ENCODE measurements around the gene BRWD1. TPM values are rescaled to one million over a fixed set of nuclear protein-coding genes. Genes with fewer than 3 reads are reported as not detected.

Gene BRWD1
- total and polyA plus RNA-seq, 2 experiments from 2014 or later: 35.2 to 75.5 TPM

DNA sequence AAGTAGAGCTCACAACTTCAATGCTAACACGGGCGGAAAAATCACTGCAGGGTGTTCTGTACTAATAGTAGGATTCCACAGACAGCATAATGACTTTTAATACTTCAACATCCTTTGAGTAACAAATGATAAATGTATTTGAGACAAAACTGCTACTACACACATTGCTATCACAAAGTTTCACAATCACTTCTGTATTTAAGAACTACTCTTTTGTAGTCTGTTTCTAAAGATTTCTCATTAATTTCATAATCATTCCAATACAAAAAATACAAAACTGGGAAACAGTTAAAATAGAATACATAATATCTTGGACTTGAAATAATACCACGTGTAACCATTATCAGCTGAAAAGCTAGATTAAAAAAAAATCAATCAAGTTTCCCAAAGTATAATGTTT, 32.8 kb upstream of the BRWD1 start:
- no peaks in the 10 kb centered on the region for H3K27me3 ChIP-seq (ENCODE audit: insufficient read depth)
- Mint-ChIP-seq H3K36me3 (ENCODE audit: low read depth) (peaks cover 70% of the 10 kb centered on the region), H3K27me3 (ENCODE audit: insufficient read depth, low read depth, poor library complexity) (peaks cover 9% of the 10 kb centered on the region), H3K27ac (no peak overlapping the region), H3K4me3 (peak overlapping the region; percentile 92), H3K9me3 (no peaks in the 10 kb centered on the region), H3K4me1 (peaks cover 48% of the 10 kb centered on the region)
- peak overlapping the region; percentile 87 for H3K4me3 ChIP-seq
- DNase-seq (ENCODE audit: low spot score) (no peak), ATAC-seq (no peak)
- H3K79me2 ChIP-seq (replicated peaks; ENCODE audit: insufficient read depth): peaks cover 40% of the 10 kb centered on the region
- H3K27ac ChIP-seq (ENCODE audit: low read depth): no peak overlapping the region
- peaks cover 45% of the 10 kb centered on the region; the same call in 1 of the 2 replicates for H3K36me3 ChIP-seq (ENCODE audit: insufficient read depth)
- peaks cover 32% of the 10 kb centered on the region for H3F3A ChIP-seq (replicated peaks; ENCODE audit: low read depth)
- peaks cover 54% of the 10 kb centered on the region for H3K4me1 ChIP-seq (ENCODE audit: insufficient read depth)
- no peaks in the 10 kb centered on the region for H3K9me2 ChIP-seq (ENCODE audit: insufficient read depth)
- peak overlapping the region; percentile 77 for H3K4me2 ChIP-seq
- TF ChIP-seq EZH2 (IDR thresholded peaks at IDR 0.05; ENCODE audit: low read depth, unreplicated experiment) (no peak), JUNB (IDR thresholded peaks at IDR 0.05; ENCODE audit: unreplicated experiment) (no peak), CREB1 (CRISPR knock-in tag; IDR thresholded peaks at IDR 0.05; ENCODE audit: low read depth) (no peak), POLR2AphosphoS5 (IDR thresholded peaks at IDR 0.05; ENCODE audit: low read depth) (no peak), NANOG (IDR thresholded peaks at IDR 0.05; ENCODE audit: borderline replicate concordance) (no peak), STAT1 (IDR thresholded peaks at IDR 0.05; ENCODE audit: unreplicated experiment) (no peak), ZNF331 (CRISPR knock-in tag; IDR thresholded peaks at IDR 0.05; ENCODE audit: low read depth) (no peak), EZH2phosphoT487 (IDR thresholded peaks at IDR 0.05; ENCODE audit: unreplicated experiment) (no peak), ZNF114 (CRISPR knock-in tag; IDR thresholded peaks at IDR 0.05) (no peak)
- TF ChIP-seq, protein P1, sequence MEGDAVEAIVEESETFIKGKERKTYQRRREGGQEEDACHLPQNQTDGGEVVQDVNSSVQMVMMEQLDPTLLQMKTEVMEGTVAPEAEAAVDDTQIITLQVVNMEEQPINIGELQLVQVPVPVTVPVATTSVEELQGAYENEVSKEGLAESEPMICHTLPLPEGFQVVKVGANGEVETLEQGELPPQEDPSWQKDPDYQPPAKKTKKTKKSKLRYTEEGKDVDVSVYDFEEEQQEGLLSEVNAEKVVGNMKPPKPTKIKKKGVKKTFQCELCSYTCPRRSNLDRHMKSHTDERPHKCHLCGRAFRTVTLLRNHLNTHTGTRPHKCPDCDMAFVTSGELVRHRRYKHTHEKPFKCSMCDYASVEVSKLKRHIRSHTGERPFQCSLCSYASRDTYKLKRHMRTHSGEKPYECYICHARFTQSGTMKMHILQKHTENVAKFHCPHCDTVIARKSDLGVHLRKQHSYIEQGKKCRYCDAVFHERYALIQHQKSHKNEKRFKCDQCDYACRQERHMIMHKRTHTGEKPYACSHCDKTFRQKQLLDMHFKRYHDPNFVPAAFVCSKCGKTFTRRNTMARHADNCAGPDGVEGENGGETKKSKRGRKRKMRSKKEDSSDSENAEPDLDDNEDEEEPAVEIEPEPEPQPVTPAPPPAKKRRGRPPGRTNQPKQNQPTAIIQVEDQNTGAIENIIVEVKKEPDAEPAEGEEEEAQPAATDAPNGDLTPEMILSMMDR (conservative IDR thresholded peaks at IDR 0.05; ENCODE audit: low read depth in 2 of 2): no peak
- TF ChIP-seq, protein P2, sequence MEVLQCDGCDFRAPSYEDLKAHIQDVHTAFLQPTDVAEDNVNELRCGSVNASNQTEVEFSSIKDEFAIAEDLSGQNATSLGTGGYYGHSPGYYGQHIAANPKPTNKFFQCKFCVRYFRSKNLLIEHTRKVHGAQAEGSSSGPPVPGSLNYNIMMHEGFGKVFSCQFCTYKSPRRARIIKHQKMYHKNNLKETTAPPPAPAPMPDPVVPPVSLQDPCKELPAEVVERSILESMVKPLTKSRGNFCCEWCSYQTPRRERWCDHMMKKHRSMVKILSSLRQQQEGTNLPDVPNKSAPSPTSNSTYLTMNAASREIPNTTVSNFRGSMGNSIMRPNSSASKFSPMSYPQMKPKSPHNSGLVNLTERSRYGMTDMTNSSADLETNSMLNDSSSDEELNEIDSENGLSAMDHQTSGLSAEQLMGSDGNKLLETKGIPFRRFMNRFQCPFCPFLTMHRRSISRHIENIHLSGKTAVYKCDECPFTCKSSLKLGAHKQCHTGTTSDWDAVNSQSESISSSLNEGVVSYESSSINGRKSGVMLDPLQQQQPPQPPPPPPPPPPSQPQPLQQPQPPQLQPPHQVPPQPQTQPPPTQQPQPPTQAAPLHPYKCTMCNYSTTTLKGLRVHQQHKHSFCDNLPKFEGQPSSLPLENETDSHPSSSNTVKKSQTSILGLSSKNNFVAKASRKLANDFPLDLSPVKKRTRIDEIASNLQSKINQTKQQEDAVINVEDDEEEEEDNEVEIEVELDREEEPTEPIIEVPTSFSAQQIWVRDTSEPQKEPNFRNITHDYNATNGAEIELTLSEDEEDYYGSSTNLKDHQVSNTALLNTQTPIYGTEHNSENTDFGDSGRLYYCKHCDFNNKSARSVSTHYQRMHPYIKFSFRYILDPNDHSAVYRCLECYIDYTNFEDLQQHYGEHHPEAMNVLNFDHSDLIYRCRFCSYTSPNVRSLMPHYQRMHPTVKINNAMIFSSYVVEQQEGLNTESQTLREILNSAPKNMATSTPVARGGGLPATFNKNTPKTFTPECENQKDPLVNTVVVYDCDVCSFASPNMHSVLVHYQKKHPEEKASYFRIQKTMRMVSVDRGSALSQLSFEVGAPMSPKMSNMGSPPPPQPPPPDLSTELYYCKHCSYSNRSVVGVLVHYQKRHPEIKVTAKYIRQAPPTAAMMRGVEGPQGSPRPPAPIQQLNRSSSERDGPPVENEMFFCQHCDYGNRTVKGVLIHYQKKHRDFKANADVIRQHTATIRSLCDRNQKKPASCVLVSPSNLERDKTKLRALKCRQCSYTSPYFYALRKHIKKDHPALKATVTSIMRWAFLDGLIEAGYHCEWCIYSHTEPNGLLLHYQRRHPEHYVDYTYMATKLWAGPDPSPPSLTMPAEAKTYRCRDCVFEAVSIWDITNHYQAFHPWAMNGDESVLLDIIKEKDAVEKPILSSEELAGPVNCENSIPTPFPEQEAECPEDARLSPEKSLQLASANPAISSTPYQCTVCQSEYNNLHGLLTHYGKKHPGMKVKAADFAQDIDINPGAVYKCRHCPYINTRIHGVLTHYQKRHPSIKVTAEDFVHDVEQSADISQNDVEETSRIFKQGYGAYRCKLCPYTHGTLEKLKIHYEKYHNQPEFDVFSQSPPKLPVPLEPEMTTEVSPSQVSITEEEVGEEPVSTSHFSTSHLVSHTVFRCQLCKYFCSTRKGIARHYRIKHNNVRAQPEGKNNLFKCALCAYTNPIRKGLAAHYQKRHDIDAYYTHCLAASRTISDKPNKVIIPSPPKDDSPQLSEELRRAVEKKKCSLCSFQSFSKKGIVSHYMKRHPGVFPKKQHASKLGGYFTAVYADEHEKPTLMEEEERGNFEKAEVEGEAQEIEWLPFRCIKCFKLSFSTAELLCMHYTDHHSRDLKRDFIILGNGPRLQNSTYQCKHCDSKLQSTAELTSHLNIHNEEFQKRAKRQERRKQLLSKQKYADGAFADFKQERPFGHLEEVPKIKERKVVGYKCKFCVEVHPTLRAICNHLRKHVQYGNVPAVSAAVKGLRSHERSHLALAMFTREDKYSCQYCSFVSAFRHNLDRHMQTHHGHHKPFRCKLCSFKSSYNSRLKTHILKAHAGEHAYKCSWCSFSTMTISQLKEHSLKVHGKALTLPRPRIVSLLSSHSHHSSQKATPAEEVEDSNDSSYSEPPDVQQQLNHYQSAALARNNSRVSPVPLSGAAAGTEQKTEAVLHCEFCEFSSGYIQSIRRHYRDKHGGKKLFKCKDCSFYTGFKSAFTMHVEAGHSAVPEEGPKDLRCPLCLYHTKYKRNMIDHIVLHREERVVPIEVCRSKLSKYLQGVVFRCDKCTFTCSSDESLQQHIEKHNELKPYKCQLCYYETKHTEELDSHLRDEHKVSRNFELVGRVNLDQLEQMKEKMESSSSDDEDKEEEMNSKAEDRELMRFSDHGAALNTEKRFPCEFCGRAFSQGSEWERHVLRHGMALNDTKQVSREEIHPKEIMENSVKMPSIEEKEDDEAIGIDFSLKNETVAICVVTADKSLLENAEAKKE (CRISPR knock-in tag; IDR thresholded peaks at IDR 0.05): no peak
- TF ChIP-seq, protein P3, sequence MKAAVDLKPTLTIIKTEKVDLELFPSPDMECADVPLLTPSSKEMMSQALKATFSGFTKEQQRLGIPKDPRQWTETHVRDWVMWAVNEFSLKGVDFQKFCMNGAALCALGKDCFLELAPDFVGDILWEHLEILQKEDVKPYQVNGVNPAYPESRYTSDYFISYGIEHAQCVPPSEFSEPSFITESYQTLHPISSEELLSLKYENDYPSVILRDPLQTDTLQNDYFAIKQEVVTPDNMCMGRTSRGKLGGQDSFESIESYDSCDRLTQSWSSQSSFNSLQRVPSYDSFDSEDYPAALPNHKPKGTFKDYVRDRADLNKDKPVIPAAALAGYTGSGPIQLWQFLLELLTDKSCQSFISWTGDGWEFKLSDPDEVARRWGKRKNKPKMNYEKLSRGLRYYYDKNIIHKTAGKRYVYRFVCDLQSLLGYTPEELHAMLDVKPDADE (IDR thresholded peaks at IDR 0.05): no peak
- TF ChIP-seq, protein P4, sequence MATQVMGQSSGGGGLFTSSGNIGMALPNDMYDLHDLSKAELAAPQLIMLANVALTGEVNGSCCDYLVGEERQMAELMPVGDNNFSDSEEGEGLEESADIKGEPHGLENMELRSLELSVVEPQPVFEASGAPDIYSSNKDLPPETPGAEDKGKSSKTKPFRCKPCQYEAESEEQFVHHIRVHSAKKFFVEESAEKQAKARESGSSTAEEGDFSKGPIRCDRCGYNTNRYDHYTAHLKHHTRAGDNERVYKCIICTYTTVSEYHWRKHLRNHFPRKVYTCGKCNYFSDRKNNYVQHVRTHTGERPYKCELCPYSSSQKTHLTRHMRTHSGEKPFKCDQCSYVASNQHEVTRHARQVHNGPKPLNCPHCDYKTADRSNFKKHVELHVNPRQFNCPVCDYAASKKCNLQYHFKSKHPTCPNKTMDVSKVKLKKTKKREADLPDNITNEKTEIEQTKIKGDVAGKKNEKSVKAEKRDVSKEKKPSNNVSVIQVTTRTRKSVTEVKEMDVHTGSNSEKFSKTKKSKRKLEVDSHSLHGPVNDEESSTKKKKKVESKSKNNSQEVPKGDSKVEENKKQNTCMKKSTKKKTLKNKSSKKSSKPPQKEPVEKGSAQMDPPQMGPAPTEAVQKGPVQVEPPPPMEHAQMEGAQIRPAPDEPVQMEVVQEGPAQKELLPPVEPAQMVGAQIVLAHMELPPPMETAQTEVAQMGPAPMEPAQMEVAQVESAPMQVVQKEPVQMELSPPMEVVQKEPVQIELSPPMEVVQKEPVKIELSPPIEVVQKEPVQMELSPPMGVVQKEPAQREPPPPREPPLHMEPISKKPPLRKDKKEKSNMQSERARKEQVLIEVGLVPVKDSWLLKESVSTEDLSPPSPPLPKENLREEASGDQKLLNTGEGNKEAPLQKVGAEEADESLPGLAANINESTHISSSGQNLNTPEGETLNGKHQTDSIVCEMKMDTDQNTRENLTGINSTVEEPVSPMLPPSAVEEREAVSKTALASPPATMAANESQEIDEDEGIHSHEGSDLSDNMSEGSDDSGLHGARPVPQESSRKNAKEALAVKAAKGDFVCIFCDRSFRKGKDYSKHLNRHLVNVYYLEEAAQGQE (IDR thresholded peaks at IDR 0.05; ENCODE audit: unreplicated experiment): no peak
- H2AFZ ChIP-seq: no peak overlapping the region
- H4K20me1 ChIP-seq (replicated peaks; ENCODE audit: insufficient read depth): peaks cover 28% of the 10 kb centered on the region

All from GM23338 (cell line).